Dermis microvascular lymphatic vessel endothelial cell (primary cell): ENCODE measurements around the gene AFMID. TPM values are rescaled to one million over a fixed set of nuclear protein-coding genes. Genes with fewer than 3 reads are reported as not detected.

Experiments
- DNase-seq, 2 donors: peaks; one replicate each; pipeline versions ENCODE4 v3.0.0 to v3.0.0-alpha.2; 2010; ENCODE audit warnings: low read depth in 2 of 2
- total RNA-seq: library from RNA; depleted of rRNA; stranded (reverse); fragments of >200 nt; gene quantifications from 2 replicates; pipeline ENCODE4 v1.2.1, GENCODE V29; 2014

The AFMID gene
- total RNA-seq, 1 donor from 2014 or later = 47.2 TPM

GRCh38 chr17:78223061-78223460 is 35.9 kb downstream of the AFMID start:
- DNase-seq = peak; percentile 78 to 84

GRCh38 chr17:78223765-78224164 is 36.6 kb downstream of the AFMID start:
- no peak for DNase-seq

- peak; percentile 38 to 52 for DNase-seq
Measured at GRCh38 chr17:78224231-78225087, 37.3 kb downstream of the AFMID start.

- DNase-seq = no peak
Measured at GRCh38 chr17:78225088-78225865, 38.1 kb downstream of the AFMID start.

- no peak for DNase-seq
Measured at GRCh38 chr17:78226055-78226758, 39.0 kb downstream of the AFMID start.

- DNase-seq = peak in 1 of 2 donors; percentile 48
Measured at GRCh38 chr17:78226759-78227454, 39.7 kb downstream of the AFMID start.

- peak in 1 of 2 donors; percentile 61 for DNase-seq
Measured at GRCh38 chr17:78227455-78227916, 40.3 kb downstream of the AFMID start.

GRCh38 chr17:78228176-78228575 is 41.0 kb downstream of the AFMID start:
- DNase-seq = no peak

- DNase-seq = no peak
Measured at GRCh38 chr17:78230252-78230962, 43.2 kb downstream of the AFMID start.

- no peak for DNase-seq
Measured at GRCh38 chr17:78230996-78231935, 44.1 kb downstream of the AFMID start, which contains the start of gene TMEM235. Gene TMEM235 (plus strand): TSS chr17:78231631. CDS start chr17:78232024, 393 bp downstream.

- DNase-seq = peak in 1 of 2 donors; percentile 28
Measured at GRCh38 chr17:78231991-78232858, 45.1 kb downstream of the AFMID start.

GRCh38 chr17:78232859-78233173 is 45.7 kb downstream of the AFMID start:
- DNase-seq = no peak

- no peak for DNase-seq
Measured at GRCh38 chr17:78233678-78234077, 46.5 kb downstream of the AFMID start.

GRCh38 chr17:78234261-78234865 is 47.2 kb downstream of the AFMID start:
- DNase-seq = no peak

GRCh38 chr17:78235022-78235421 is 47.9 kb downstream of the AFMID start:
- peak; percentile 75 to 92 for DNase-seq

- no peak for DNase-seq
Measured at GRCh38 chr17:78235885-78236284, 48.7 kb downstream of the AFMID start.

- no peak for DNase-seq
Measured at GRCh38 chr17:78236362-78237127, 49.4 kb downstream of the AFMID start.
